CD4-positive, alpha-beta T cell treated with Interleukin-4 for 1 hour (primary cell): ENCODE data around the gene OR52E8.

Experiments used
- DNase-seq, 2 donors: peaks; one replicate each; pipeline ENCODE4 v3.0.0-alpha.2; 2020 to 2022

The OR52E8 gene

GRCh38 chr11:5807580-5807979 is 49.9 kb downstream of the OR52E8 start:
- no peak for DNase-seq
